GM23338 (cell line): Measurements from ENCODE around the gene HSF2BP. TPM values are rescaled to one million over a fixed set of nuclear protein-coding genes. Genes with fewer than 3 reads are reported as not detected.

ENCODE experiments used
- ATAC-seq: fragments of 200-7000 bp; cut with Tn5 transposase; 3 replicates; pipeline ENCODE4 v1.9.1; 2020
- DNase-seq: peaks from one replicate; pipeline ENCODE4 v3.0.0-alpha.2; 2015; ENCODE audit warnings: low spot score
- H2AFZ ChIP-seq: fragments of 200-600 bp; sonication (generic); 2 replicates; pipeline ENCODE4 v1.8.0; 2016; ENCODE audit warnings: antibody characterized with exemption, mild to moderate bottlenecking, moderate library complexity
- H3F3A ChIP-seq: fragments of 200-600 bp; sonication (generic); replicated peaks from 2 replicates; pipeline ENCODE4 v1.8.0; 2017; ENCODE audit warnings: antibody characterized with exemption, mixed run types, low read depth
- H3K27ac ChIP-seq: fragments of 200-600 bp; sonication (generic); 2 replicates; pipeline ENCODE4 v1.6.1; 2016; ENCODE audit warnings: low read depth
- H3K27me3 ChIP-seq: fragments of 200-600 bp; sonication (generic); 2 replicates; pipeline ENCODE4 v1.8.0; 2016; ENCODE audit warnings: mild to moderate bottlenecking, mixed run types, moderate library complexity; ENCODE audit not compliant: insufficient read depth
- H3K36me3 ChIP-seq: fragments of 200-600 bp; sonication (generic); 2 replicates; pipeline ENCODE4 v1.8.0; 2016; ENCODE audit warnings: mild to moderate bottlenecking; ENCODE audit not compliant: insufficient read depth
- H3K4me1 ChIP-seq: fragments of 200-600 bp; sonication (generic); 2 replicates; pipeline ENCODE4 v1.8.0; 2016; ENCODE audit warnings: mild to moderate bottlenecking, moderate library complexity; ENCODE audit not compliant: insufficient read depth
- H3K4me2 ChIP-seq: fragments of 200-600 bp; sonication (generic); 2 replicates; pipeline ENCODE4 v1.7.1; 2017; ENCODE audit warnings: mixed run types
- H3K4me3 ChIP-seq: fragments of 200-600 bp; sonication (generic); 2 replicates; pipeline ENCODE4 v1.6.1; 2016; ENCODE audit warnings: mixed run types
- H3K79me2 ChIP-seq: fragments of 200-600 bp; sonication (generic); replicated peaks from 2 replicates; pipeline ENCODE4 v1.8.0; 2017; ENCODE audit warnings: mild to moderate bottlenecking; ENCODE audit not compliant: insufficient read depth
- H3K9me2 ChIP-seq: fragments of 200-600 bp; sonication (generic); 2 replicates; pipeline ENCODE4 v1.8.0; 2017; ENCODE audit not compliant: insufficient read depth
- H4K20me1 ChIP-seq: fragments of 200-600 bp; sonication (generic); replicated peaks from 2 replicates; pipeline ENCODE4 v1.8.0; 2017; ENCODE audit warnings: mild to moderate bottlenecking; ENCODE audit not compliant: insufficient read depth
- H3K27ac Mint-ChIP-seq: 2 replicates; pipeline ENCODE4 v1.8.0; 2020; ENCODE audit warnings: inconsistent platforms, mild to moderate bottlenecking, moderate library complexity, mixed read lengths
- H3K27me3 Mint-ChIP-seq: 3 replicates; pipeline ENCODE4 v1.8.0; 2022; ENCODE audit warnings: low read depth, mild to moderate bottlenecking, moderate library complexity, mixed read lengths, inconsistent platforms; ENCODE audit not compliant: insufficient read depth, poor library complexity
- H3K36me3 Mint-ChIP-seq: 3 replicates; pipeline ENCODE4 v1.8.0; 2021; ENCODE audit warnings: low read depth, mild to moderate bottlenecking, inconsistent platforms, moderate library complexity, mixed read lengths
- H3K4me1 Mint-ChIP-seq: 3 replicates; pipeline ENCODE4 v1.8.0; 2020; ENCODE audit warnings: mild to moderate bottlenecking, inconsistent platforms, mixed read lengths
- H3K4me3 Mint-ChIP-seq: 3 replicates; pipeline ENCODE4 v1.8.0; 2021; ENCODE audit warnings: moderate library complexity, mild to moderate bottlenecking, inconsistent platforms, mixed read lengths
- H3K9me3 Mint-ChIP-seq: 3 replicates; pipeline ENCODE4 v1.8.0; 2020; ENCODE audit warnings: moderate library complexity, mild to moderate bottlenecking, inconsistent platforms, mixed read lengths
- CREB1 ChIP-seq: fragments of 250-450 bp; sonication (Bioruptor Pico); IDR thresholded peaks from 2 replicates; pipeline ENCODE4 v1.5.0; 2020; ENCODE audit warnings: low read depth, mild to moderate bottlenecking, moderate library complexity
- EZH2 ChIP-seq: fragments of 200-600 bp; sonication (generic); IDR thresholded peaks from one replicate; pipeline ENCODE4 v1.8.0; 2017; ENCODE audit warnings: antibody characterized with exemption, mild to moderate bottlenecking, low read depth; ENCODE audit not compliant: unreplicated experiment
- EZH2phosphoT487 ChIP-seq: fragments of 200-600 bp; sonication (generic); IDR thresholded peaks from one replicate; pipeline ENCODE4 v1.8.1; 2018; ENCODE audit warnings: antibody characterized with exemption; ENCODE audit not compliant: unreplicated experiment
- JUNB ChIP-seq: IDR thresholded peaks from one replicate; pipeline ENCODE4 v1.6.1; 2016; ENCODE audit warnings: antibody characterized with exemption; ENCODE audit not compliant: unreplicated experiment
- NANOG ChIP-seq: IDR thresholded peaks from 2 replicates; pipeline ENCODE4 v1.6.1; 2016; ENCODE audit warnings: antibody characterized with exemption, borderline replicate concordance
- POLR2AphosphoS5 ChIP-seq: IDR thresholded peaks from 2 replicates; pipeline ENCODE4 v1.6.1; 2016; ENCODE audit warnings: antibody characterized with exemption, low read depth
- STAT1 ChIP-seq: IDR thresholded peaks from one replicate; pipeline ENCODE4 v1.6.1; 2016; ENCODE audit warnings: antibody characterized with exemption; ENCODE audit not compliant: unreplicated experiment
- ZNF114 ChIP-seq: fragments of 250-450 bp; sonication (Bioruptor Pico); IDR thresholded peaks from 2 replicates; pipeline ENCODE4 v1.5.0; 2020; ENCODE audit warnings: mild to moderate bottlenecking, moderate library complexity
- ZNF331 ChIP-seq: fragments of 250-450 bp; sonication (Bioruptor Pico); IDR thresholded peaks from 2 replicates; pipeline ENCODE4 v1.5.0; 2020; ENCODE audit warnings: low read depth, mild to moderate bottlenecking, moderate library complexity
- ZNF462 ChIP-seq: fragments of 250-450 bp; sonication (Bioruptor Pico); IDR thresholded peaks from 2 replicates; pipeline ENCODE4 v1.5.0; 2020; ENCODE audit warnings: mild to moderate bottlenecking, moderate library complexity
- polyA plus RNA-seq: library from polyadenylated mRNA; unstranded; fragments of >200 nt; fragmentation: Nextera tagmentation; extraction: Ambion mirVana; gene quantifications from 2 replicates; pipeline ENCODE4 v1.2.1, GENCODE V29; 2016
- total RNA-seq: library from RNA; depleted of rRNA; stranded (reverse); fragments of >200 nt; shearing (Covaris generic); gene quantifications from 2 replicates; pipeline ENCODE4 v1.2.3, GENCODE V29; 2014
- TF ChIP-seq, protein P1 (sequence below): IDR thresholded peaks from one replicate; pipeline ENCODE4 v1.6.1; 2018; ENCODE audit warnings: antibody characterized with exemption; ENCODE audit not compliant: unreplicated experiment
- TF ChIP-seq, protein P2 (sequence below): IDR thresholded peaks from 2 replicates; pipeline ENCODE4 v1.6.1; 2016; ENCODE audit warnings: antibody characterized with exemption
- TF ChIP-seq, protein P3 (sequence below), 2 experiments: fragments of 200-600 bp in 1 of 2; sonication (generic) in 1 of 2; conservative IDR thresholded peaks; 2 replicates each; pipeline versions ENCODE4 v1.5.1 to v1.6.1; 2016 to 2017; ENCODE audit warnings: antibody characterized with exemption in 2 of 2, low read depth in 2 of 2, mild to moderate bottlenecking in 2 of 2, moderate library complexity in 1 of 2

HSF2BP gene
- total and polyA plus RNA-seq, 2 experiments from 2014 or later = 0.78 to 2.0 TPM

- Histone ChIP-seq H3K79me2 (no peaks in the 10 kb centered on the region), H3K27me3 (no peaks in the 10 kb centered on the region), H2AFZ (no peak overlapping the region), H3F3A (no peaks in the 10 kb centered on the region), H3K9me2 (no peaks in the 10 kb centered on the region), H3K4me3 (no peak overlapping the region), H3K27ac (no peak overlapping the region), H3K36me3 (no peaks in the 10 kb centered on the region; the same call in 1 of the 2 replicates), H3K4me2 (no peak overlapping the region), H4K20me1 (no peaks in the 10 kb centered on the region), H3K4me1 (no peaks in the 10 kb centered on the region)
- TF ChIP-seq CREB1 (CRISPR knock-in tag) = no peak
- no peak for TF ChIP-seq JUNB
- TF ChIP-seq, protein P1, sequence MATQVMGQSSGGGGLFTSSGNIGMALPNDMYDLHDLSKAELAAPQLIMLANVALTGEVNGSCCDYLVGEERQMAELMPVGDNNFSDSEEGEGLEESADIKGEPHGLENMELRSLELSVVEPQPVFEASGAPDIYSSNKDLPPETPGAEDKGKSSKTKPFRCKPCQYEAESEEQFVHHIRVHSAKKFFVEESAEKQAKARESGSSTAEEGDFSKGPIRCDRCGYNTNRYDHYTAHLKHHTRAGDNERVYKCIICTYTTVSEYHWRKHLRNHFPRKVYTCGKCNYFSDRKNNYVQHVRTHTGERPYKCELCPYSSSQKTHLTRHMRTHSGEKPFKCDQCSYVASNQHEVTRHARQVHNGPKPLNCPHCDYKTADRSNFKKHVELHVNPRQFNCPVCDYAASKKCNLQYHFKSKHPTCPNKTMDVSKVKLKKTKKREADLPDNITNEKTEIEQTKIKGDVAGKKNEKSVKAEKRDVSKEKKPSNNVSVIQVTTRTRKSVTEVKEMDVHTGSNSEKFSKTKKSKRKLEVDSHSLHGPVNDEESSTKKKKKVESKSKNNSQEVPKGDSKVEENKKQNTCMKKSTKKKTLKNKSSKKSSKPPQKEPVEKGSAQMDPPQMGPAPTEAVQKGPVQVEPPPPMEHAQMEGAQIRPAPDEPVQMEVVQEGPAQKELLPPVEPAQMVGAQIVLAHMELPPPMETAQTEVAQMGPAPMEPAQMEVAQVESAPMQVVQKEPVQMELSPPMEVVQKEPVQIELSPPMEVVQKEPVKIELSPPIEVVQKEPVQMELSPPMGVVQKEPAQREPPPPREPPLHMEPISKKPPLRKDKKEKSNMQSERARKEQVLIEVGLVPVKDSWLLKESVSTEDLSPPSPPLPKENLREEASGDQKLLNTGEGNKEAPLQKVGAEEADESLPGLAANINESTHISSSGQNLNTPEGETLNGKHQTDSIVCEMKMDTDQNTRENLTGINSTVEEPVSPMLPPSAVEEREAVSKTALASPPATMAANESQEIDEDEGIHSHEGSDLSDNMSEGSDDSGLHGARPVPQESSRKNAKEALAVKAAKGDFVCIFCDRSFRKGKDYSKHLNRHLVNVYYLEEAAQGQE = no peak
- no peak for TF ChIP-seq ZNF331 (CRISPR knock-in tag)
- TF ChIP-seq STAT1 = no peak
- no peak for TF ChIP-seq POLR2AphosphoS5
- no peak for TF ChIP-seq EZH2phosphoT487
- TF ChIP-seq ZNF462 = no peak
- no peak for TF ChIP-seq NANOG
- TF ChIP-seq, protein P2, sequence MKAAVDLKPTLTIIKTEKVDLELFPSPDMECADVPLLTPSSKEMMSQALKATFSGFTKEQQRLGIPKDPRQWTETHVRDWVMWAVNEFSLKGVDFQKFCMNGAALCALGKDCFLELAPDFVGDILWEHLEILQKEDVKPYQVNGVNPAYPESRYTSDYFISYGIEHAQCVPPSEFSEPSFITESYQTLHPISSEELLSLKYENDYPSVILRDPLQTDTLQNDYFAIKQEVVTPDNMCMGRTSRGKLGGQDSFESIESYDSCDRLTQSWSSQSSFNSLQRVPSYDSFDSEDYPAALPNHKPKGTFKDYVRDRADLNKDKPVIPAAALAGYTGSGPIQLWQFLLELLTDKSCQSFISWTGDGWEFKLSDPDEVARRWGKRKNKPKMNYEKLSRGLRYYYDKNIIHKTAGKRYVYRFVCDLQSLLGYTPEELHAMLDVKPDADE = no peak
- no peak for TF ChIP-seq EZH2
- TF ChIP-seq, protein P3, sequence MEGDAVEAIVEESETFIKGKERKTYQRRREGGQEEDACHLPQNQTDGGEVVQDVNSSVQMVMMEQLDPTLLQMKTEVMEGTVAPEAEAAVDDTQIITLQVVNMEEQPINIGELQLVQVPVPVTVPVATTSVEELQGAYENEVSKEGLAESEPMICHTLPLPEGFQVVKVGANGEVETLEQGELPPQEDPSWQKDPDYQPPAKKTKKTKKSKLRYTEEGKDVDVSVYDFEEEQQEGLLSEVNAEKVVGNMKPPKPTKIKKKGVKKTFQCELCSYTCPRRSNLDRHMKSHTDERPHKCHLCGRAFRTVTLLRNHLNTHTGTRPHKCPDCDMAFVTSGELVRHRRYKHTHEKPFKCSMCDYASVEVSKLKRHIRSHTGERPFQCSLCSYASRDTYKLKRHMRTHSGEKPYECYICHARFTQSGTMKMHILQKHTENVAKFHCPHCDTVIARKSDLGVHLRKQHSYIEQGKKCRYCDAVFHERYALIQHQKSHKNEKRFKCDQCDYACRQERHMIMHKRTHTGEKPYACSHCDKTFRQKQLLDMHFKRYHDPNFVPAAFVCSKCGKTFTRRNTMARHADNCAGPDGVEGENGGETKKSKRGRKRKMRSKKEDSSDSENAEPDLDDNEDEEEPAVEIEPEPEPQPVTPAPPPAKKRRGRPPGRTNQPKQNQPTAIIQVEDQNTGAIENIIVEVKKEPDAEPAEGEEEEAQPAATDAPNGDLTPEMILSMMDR (conservative IDR thresholded peaks at IDR 0.05; ENCODE audit: low read depth in 2 of 2) = no peak
- no peak for TF ChIP-seq ZNF114
- no peaks in the 10 kb centered on the region for H3K4me1 Mint-ChIP-seq
- no peak overlapping the region for H3K4me3 Mint-ChIP-seq
- peaks cover 5% of the 10 kb centered on the region; the same call in 2 of the 3 replicates for H3K36me3 Mint-ChIP-seq
- H3K27ac Mint-ChIP-seq = no peak overlapping the region
- no peak for ATAC-seq
- no peak for DNase-seq
- H3K9me3 Mint-ChIP-seq = peaks cover 14% of the 10 kb centered on the region
- peaks cover 4% of the 10 kb centered on the region for H3K27me3 Mint-ChIP-seq
These were observed 40.3 kb downstream of the HSF2BP start for GRCh38 chr21:43618940-43619339.
